Upper lobe of left lung (tissue), 6 donors: ENCODE results near the gene TTC17. TPM values are rescaled to one million over a fixed set of nuclear protein-coding genes. Genes with fewer than 3 reads are reported as not detected.
"Not testable (repeated sequence)": the region's sequence is repeated elsewhere in the genome, so short reads cannot be mapped to it uniquely, and the experiment has no call there.

ENCODE experiments used
- ATAC-seq, 2 donors: fragments of 200-7000 bp; cut with Tn5 transposase; one replicate each; pipeline ENCODE4 v1.9.1; 2022; ENCODE audit warnings: mild to moderate bottlenecking in 2 of 2, moderate library complexity in 2 of 2; ENCODE audit not compliant: low FRiP score in 2 of 2
- DNase-seq, 2 donors: peaks; one replicate each; pipeline ENCODE4 v3.0.0-alpha.2; 2019 to 2020
- H3K27ac ChIP-seq, 4 donors: fragments of 200-600 bp; sonication (generic); one replicate each; pipeline ENCODE4 v1.5.1; 2016 to 2019
- H3K27me3 ChIP-seq, 4 donors: fragments of 200-600 bp; sonication (generic); one replicate each; pipeline ENCODE4 v1.5.1; 2017 to 2019
- H3K36me3 ChIP-seq, 4 donors: fragments of 200-600 bp; sonication (generic); one replicate each; pipeline ENCODE4 v1.5.1; 2016 to 2019
- H3K4me1 ChIP-seq, 4 donors: fragments of 200-600 bp; sonication (generic); one replicate each; pipeline ENCODE4 v1.5.1; 2018 to 2019
- H3K4me3 ChIP-seq, 4 donors: fragments of 200-600 bp; sonication (generic); one replicate each; pipeline ENCODE4 v1.5.1; 2017 to 2019; ENCODE audit warnings: mild to moderate bottlenecking in 2 of 4, moderate library complexity in 1 of 4
- H3K9me3 ChIP-seq, 4 donors: fragments of 200-600 bp; sonication (generic); one replicate each; pipeline ENCODE4 v1.5.1; 2018 to 2019
- EP300 ChIP-seq, 4 donors: sonication (generic); formaldehyde crosslinking; IDR thresholded peaks; one replicate each; pipeline ENCODE4 v1.5.1; 2017; ENCODE audit warnings: antibody characterized with exemption in 4 of 4, control low read depth in 2 of 4
- POLR2A ChIP-seq, 4 donors: fragments of 450-650 bp; IDR thresholded peaks; one replicate each; pipeline ENCODE4 v1.5.1; 2016 to 2017; ENCODE audit warnings: antibody characterized with exemption in 4 of 4, mild to moderate bottlenecking in 2 of 4
- POLR2AphosphoS5 ChIP-seq, 2 donors: sonication (generic); formaldehyde crosslinking; IDR thresholded peaks; one replicate each; pipeline ENCODE4 v1.5.1; 2017; ENCODE audit warnings: antibody characterized with exemption in 2 of 2
- WGBS, 2 donors: methylation state at CpG; one replicate each; pipeline ENCODE4 v1.1.5; 2017 to 2018; 5-methylcytosine and 5-hydroxymethylcytosine counted together
- total RNA-seq, 6 donors: library from RNA; depleted of rRNA in 4 of 6; stranded (reverse); fragments of >200 nt in 4 of 6; gene quantifications; one replicate each; pipeline versions ENCODE4 v1.1.0 to v1.2.1, GENCODE V29; 2016 to 2021
- TF ChIP-seq, protein P1 (sequence below), 6 experiments: fragments of 450-650 bp in 4 of 6; fragments of 200-600 bp in 2 of 6; sonication (generic) in 2 of 6; IDR thresholded peaks; one replicate each; pipeline ENCODE4 v1.5.1; 2016 to 2019; ENCODE audit warnings: antibody characterized with exemption in 6 of 6
- donor health status: DM: no; HTN: no; CAD: no; lungs with moderate emphysema.
- donor health status: DM: no; HTN: yes; CAD: no; lungs with severe emphysema.

TTC17 gene
- total RNA-seq, 6 donors from 2014 or later: 61.2 to 313 (median 126) TPM

DNA sequence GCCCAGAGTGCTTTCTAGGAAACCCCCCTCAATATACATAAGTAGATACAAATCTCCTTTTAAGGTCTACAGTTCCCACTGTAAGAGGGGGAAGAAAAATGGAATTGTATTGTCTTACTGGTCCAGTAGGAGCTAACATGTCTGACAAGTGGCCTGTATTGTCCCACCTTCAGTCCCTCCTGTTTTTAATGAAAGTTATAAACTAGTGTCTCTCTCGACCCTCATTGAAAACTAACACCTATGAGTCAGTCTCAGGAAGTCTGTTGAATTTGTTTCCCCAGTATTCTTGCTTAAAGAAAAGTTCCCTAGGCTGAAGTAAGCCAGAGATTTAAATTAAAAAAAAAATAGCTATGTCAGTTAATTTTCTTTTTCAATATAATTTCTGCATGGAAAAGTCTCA is 69.3 kb downstream of the TTC17 start:
- H3K4me3 ChIP-seq: no peak overlapping the region

DNA sequence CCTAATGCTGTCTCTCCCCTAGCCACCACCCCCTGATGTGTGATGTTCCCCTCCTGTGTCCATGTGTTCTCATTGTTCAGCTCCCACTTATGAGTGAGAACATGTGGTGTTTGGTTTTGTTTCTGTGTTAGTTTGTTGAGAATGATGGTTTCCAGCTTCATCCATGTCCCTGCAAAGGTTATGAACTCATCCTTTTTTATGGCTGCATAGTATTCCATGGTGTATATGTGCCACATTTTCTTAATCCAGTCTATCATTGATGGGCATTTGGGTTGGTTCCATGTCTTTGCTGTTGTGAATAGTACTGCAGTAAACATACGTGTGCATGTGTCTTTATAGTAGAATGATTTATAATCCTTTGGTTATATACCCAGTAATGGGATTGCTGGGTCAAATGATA is 72.2 kb downstream of the TTC17 start:
- not testable (repeated sequence) for H3K27me3 ChIP-seq, H3K9me3 ChIP-seq, H3K4me3 ChIP-seq, ATAC-seq, H3K4me1 ChIP-seq, H3K27ac ChIP-seq, DNase-seq
- H3K36me3 ChIP-seq: peaks cover 0 to 13% (median 2%) of the 10 kb centered on the region in 4 donors
- WGBS, 2 donors: 88 to 100% methylated on average over 1 of the region's 1 CpG

More for the DNA sequence above, 69.3 kb downstream of the TTC17 start:
- H3K9me3 ChIP-seq: no peaks in the 10 kb centered on the region
- H3K36me3 ChIP-seq: peaks cover 0 to 10% (median 2%) of the 10 kb centered on the region in 4 donors
- H3K27ac ChIP-seq: no peak overlapping the region
- no peak for DNase-seq
- 84 to 92% methylated on average over 1 of the region's 1 CpG for WGBS, 2 donors
- TF ChIP-seq, protein P1, sequence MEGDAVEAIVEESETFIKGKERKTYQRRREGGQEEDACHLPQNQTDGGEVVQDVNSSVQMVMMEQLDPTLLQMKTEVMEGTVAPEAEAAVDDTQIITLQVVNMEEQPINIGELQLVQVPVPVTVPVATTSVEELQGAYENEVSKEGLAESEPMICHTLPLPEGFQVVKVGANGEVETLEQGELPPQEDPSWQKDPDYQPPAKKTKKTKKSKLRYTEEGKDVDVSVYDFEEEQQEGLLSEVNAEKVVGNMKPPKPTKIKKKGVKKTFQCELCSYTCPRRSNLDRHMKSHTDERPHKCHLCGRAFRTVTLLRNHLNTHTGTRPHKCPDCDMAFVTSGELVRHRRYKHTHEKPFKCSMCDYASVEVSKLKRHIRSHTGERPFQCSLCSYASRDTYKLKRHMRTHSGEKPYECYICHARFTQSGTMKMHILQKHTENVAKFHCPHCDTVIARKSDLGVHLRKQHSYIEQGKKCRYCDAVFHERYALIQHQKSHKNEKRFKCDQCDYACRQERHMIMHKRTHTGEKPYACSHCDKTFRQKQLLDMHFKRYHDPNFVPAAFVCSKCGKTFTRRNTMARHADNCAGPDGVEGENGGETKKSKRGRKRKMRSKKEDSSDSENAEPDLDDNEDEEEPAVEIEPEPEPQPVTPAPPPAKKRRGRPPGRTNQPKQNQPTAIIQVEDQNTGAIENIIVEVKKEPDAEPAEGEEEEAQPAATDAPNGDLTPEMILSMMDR (IDR thresholded peaks at IDR 0.05): no peak
- TF ChIP-seq POLR2A (IDR thresholded peaks at IDR 0.05) (no peak), EP300 (IDR thresholded peaks at IDR 0.05) (no peak), POLR2AphosphoS5 (IDR thresholded peaks at IDR 0.05) (no peak)
- no peaks in the 10 kb centered on the region for H3K4me1 ChIP-seq
- no peaks in the 10 kb centered on the region for H3K27me3 ChIP-seq
- no peak for ATAC-seq

DNA sequence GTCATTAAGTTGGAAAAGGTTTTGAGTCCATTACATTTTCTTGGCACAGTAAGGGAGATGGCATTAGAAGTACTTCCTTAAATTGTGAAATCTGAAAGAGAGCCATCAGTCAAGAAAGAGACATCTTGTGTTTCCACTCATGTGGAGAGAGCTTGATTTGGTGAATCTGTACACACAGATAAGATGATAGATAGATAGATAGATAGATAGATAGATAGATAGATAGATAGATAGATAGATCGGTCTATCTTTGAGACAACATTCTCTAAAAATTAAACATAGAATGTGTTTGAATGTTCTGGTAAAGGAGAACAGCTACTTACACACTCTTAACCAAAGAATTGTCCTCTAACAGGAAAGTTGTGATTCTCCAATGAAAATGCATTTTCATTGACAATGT is 76.2 kb downstream of the TTC17 start:
- Histone ChIP-seq H3K4me3 (no peak overlapping the region), H3K36me3 (peaks cover 3 to 50% (median 18%) of the 10 kb centered on the region in 4 donors), H3K4me1 (no peaks in the 10 kb centered on the region), H3K27me3 (no peaks in the 10 kb centered on the region), H3K27ac (no peak overlapping the region), H3K9me3 (no peaks in the 10 kb centered on the region)
- TF ChIP-seq EP300 (IDR thresholded peaks at IDR 0.05) (no peak), POLR2AphosphoS5 (IDR thresholded peaks at IDR 0.05) (no peak), POLR2A (IDR thresholded peaks at IDR 0.05) (no peak)
- TF ChIP-seq, protein P1 (IDR thresholded peaks at IDR 0.05): no peak
- 100% methylated on average over 1 of the region's 1 CpG for WGBS, 2 donors
- no peak for ATAC-seq
- no peak for DNase-seq

DNA sequence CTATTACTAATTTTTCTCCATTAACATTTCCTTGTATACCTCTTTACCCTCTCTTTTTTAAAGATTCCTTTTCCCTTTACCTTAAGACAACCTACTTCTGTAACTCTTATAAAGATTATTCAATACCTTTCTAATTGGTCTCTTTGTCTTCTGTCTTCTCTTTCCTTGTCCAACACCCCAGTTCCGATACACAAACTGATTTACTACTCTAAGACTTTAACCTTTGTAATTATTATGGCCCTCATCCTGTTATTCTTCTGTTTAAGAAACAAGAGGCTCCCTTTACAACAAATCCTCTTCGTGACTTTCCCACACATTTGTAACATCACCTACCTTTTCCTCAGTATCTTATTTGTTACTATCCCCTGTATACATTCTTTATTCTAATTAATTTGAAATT is 81.8 kb downstream of the TTC17 start:
- H3K9me3 ChIP-seq: no peaks in the 10 kb centered on the region
- TF ChIP-seq, protein P1 (IDR thresholded peaks at IDR 0.05): no peak
- no peak for TF ChIP-seq POLR2AphosphoS5 (IDR thresholded peaks at IDR 0.05)
- no peak for TF ChIP-seq EP300 (IDR thresholded peaks at IDR 0.05)
- no peak for TF ChIP-seq POLR2A (IDR thresholded peaks at IDR 0.05)
- no peaks in the 10 kb centered on the region for H3K4me1 ChIP-seq
- DNase-seq (no peak), ATAC-seq (no peak)
- no peaks in the 10 kb centered on the region for H3K27me3 ChIP-seq
- H3K27ac ChIP-seq: no peak overlapping the region
- peaks cover 12 to 95% (median 45%) of the 10 kb centered on the region in 4 donors for H3K36me3 ChIP-seq
- WGBS, 2 donors: 97 to 100% methylated on average over 2 of the region's 2 CpGs
- no peak overlapping the region for H3K4me3 ChIP-seq

DNA sequence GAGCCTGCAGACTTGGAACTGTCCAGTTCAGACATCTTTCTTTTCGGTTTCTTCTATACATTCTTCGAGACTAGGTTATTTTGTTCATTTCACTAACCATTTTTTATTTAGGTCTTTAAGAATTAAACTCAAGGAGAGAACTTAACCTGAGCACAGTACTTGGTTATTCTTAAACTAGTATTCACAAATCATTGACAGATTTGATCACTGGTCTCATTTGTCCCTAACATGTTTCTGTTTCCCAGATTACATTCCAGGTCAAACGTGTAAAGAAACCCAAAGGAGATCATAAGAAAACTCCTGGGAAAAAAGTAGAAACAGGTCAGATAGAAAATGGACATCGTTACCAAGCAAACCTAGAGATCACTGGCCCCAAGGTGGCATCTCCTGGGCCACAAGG is 85.1 kb downstream of the TTC17 start:
- ATAC-seq: no peak
- no peaks in the 10 kb centered on the region for H3K9me3 ChIP-seq
- H3K27me3 ChIP-seq: no peaks in the 10 kb centered on the region
- peaks cover 15 to 96% (median 49%) of the 10 kb centered on the region in 4 donors for H3K36me3 ChIP-seq
- H3K27ac ChIP-seq: no peak overlapping the region
- TF ChIP-seq POLR2AphosphoS5 (IDR thresholded peaks at IDR 0.05) (no peak), EP300 (IDR thresholded peaks at IDR 0.05) (no peak), POLR2A (IDR thresholded peaks at IDR 0.05) (no peak)
- TF ChIP-seq, protein P1 (IDR thresholded peaks at IDR 0.05): no peak
- no peaks in the 10 kb centered on the region for H3K4me1 ChIP-seq
- WGBS, 2 donors: 94 to 96% methylated on average over 4 of the region's 4 CpGs
- no peak for DNase-seq
- H3K4me3 ChIP-seq: no peak overlapping the region
